HG02759 (cell line): ENCODE data around the gene TSR3.

ENCODE experiments used
- ATAC-seq: cut with Tn5 transposase; IDR thresholded peaks from one replicate; pipeline ENCODE4 v1.9.1; 2021; ENCODE audit warnings: mild to moderate bottlenecking, moderate library complexity; ENCODE audit not compliant: unreplicated experiment

TSR3 gene

DNA sequence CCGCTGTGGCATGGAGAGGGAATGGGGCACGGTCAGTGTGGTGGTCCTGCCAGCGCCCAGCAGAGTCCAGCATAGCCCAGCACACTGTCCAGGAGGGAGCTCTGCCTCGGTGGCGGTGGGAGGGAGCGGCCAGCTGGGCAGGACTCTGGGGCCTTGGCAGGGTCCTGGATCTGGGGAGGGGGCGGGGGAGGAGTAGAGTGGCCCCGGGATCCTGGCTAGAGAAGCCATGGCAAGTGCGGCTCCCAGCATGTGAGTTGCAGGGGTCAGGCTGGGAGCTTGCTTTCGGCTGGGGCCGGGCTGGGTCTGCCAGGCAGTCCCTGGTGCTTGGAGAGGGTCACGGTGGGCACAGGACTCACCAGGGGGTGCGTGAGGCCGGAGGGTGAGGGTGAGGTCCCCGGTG lies 3.9 kb upstream of the TSR3 start:
- no peak for ATAC-seq

DNA sequence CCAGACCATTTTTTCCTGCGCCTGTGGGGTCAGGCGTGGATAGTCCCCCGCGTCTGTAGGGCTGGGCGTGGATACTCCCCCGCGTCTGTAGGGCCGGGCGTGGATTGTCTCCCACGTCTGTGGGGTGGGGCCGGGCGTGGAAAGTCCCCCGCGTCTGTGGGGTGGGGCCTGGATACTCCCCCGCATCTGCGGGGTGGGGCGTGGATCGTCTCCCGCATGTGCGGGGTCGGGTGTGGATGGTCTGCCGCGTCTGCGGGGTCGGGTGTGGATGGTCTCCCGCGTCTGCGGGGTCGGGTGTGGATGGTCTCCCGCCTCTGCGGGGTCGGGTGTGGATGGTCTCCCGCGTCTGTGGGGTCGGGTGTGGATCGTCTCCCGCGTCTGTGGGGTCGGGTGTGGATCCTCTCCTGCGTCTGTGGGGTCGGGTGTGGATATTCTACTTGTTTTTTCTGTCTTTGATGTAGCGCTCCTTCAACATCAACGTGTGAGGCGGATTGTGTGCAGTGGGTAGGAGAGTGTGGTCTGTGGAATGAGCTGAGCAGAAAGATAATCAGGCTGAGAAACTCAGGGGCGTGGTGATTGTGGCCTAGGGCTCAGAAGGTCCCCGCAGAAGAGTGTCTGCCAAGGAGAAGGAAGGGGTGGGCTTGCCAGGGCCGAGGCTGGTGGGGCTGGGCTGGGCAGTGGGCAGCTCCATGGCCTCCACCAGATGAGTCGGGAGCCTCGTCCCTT lies 3.3 kb upstream of the TSR3 start:
- ATAC-seq = no peak

DNA sequence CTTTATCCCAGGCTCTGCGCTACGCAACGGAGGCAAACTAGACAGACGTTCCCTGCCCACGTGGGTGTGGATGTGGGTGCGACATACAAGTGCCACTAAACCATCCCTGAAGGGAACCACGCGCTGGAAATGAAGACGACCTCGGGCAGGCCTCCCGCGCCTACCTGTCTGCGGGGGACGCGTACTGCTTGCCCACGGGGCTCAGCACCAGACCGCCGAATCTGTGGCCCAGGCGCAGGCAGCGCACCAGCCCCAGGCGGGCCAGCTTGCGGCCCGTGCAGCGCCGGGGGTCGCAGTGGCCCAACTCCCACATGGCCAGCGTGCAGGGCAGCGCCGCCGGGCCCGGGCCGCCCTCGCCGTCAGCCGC lies 480 bp downstream of the TSR3 start:
- ATAC-seq = peak; percentile 25

DNA sequence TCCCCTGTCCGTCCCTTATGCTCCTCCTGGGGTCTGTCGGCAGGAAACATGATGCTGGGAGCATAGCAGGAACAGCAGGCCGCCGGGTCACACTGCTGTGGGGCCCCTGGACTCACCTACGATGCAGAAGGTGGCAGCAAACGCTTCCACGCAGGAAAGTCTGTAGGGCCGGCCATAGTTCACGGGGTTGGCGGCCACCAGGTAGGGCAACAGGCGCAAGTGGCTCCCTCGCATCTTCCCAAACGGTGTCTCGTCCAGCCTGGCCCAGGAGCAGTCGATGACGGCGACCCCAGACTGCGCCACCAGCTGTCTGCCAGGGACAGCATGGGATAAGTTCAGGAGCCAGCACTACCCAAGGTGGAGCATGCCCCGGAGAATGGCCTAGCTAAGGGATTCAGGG lies 987 bp downstream of the TSR3 start:
- ATAC-seq = no peak

DNA sequence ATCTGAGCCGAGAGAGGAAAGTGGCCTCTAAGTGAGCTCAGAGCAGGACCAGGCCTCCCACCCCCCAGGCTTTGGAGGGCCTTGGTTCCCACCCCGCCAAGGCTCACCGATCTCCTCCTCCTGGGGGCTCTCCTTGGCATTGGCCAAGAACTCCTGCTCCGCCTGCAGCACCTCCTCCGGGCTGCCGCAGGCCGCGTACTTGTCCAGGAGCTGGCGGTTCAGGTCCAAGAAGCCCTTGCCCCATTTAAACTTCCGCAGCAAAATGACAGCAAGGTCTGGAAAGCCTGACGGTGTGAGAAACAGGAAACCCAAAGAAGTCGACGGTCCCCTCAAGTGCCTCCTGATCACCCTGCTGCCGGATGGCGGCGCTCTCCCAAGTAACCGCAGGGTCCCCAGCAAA lies 1.7 kb downstream of the TSR3 start:
- no peak for ATAC-seq

DNA sequence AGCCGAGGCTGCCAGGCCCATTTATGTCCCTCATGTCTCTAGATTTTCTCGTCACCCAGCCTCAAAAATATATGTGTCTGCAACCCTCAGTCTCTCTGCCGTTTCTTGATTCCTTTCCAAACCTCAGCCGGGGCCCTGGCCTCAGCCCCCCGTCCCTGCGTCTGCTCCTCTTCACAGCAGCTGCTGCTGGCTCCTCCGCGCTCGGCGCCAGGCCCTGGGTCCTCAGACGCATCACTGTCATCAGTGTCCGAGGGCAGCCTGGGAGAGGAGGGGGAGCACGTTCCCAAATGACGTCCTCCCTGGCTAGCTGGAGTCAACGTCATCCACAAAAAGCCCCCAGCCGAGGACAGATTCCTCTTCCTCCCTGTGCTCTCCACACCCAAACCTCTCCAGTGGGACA lies 2.3 kb downstream of the TSR3 start:
- no peak for ATAC-seq

DNA sequence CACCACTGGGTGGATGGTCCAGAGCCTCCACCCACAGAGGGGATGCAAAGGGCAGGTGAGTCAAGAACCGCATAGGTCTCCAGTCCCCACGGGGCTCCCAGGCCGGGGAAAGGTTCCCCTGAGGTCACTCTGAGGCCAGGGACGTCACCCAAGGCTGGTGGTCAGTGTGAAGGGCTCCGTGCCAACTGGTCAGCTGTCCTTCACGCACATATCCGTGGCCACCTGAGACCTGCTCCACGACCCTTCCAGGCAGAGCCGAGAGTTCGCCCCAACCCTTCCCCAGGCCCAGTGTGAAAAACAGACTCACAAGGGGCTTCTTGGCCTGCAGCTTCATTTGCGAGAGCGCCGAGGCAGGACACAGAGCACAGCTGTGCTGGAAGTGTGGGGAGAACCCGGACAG lies 2.8 kb downstream of the TSR3 start:
- no peak for ATAC-seq

DNA sequence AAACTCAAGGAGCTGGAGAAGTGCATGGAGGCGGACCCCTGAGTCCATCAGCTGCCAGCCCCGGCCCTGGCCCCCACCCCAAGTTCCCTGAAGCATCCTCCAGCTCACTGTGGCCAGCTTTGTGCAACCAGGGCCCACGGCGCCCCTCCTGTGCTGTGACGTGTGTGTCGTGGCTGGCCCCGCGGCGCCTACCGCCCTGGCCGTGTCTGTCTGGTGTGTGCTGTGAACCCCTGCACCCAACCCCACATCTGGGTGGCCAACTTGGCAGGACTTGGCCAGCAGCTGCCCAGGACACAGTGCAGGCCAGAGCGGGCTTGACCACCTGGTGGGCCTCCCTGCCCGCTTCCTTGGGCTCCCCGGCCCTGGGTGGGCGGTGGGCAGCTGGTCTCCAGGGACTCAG lies 3.2 kb downstream of the TSR3 start:
- ATAC-seq = no peak

DNA sequence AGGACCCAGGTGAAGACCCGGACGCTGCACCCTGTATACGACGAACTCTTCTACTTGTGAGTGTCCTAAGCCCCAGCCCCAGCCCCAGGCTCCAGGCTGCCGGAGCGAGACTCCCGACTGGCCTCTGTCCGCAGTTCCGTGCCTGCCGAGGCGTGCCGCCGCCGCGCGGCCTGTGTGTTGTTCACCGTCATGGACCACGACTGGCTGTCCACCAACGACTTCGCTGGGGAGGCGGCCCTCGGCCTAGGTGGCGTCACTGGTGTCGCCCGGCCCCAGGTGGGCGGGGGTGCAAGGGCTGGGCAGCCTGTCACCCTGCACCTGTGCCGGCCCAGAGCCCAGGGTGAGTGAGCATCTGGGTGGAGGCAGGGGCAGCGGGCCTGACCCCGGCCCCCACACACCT lies 3.7 kb downstream of the TSR3 start:
- no peak for ATAC-seq

DNA sequence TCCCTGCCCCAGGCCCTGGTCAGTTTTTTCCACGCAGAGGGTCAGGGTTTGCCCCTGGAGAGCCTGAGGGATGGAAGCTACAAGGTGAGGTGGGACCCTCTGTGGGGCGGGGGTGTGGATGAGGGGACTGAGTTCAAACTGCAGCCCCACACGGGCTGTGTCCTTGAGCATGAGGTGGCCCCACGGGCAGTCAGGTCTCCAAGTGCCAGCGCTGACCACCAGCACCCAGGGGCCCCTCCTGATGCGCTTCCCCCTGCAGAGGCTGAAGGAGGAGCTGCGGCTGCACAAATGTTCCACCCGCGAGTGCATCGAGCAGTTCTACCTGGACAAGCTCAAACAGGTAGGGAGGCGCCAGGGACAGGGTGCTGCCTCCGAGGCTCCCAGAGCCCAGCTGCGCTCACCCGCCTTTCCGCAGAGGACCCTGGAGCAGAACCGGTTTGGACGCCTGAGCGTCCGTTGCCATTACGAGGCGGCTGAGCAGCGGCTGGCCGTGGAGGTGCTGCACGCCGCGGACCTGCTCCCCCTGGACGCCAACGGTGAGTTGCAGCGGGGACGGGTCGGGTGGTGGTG lies 4.3 kb downstream of the TSR3 start:
- no peak for ATAC-seq

DNA sequence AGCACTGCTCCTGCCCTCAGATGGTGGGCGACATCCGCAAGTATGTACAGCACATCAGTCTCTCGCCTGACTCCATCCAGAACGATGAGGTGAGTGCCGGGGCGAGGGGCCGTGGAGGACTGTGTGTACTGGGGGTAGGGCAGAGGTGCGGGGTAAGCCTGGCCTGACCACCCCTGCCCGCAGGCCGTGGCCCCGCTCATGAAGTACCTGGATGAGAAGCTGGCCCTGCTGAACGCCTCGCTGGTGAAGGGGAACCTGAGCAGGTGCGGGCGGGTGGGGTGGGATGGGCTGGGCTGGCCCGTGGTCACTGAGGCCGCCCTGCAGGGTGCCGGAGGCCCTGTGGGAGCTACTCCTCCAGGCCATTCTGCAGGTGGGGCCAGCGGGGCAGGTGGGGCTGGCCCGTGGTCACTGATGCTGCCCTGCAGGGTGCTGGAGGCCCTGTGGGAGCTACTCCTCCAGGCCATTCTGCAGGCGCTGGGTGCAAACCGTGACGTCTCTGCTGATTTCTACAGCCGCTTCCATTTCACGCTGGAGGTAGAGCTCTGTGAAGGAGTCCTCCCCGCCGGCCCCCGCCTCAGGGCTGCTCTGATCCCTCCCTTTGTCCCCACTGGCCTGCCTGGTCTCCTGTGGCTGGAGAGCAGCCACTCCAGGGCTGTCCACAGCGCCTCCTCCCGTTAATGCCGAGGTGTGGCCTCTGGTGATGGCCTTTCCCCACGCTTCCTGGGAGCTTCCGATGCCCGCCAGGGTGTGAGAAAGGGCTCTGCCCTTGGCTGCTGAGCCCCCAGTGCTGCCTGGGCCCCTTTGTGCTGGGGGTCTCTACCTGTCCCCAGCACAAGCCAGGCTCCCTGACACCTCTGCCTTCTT lies 5.0 kb downstream of the TSR3 start:
- no peak for ATAC-seq

DNA sequence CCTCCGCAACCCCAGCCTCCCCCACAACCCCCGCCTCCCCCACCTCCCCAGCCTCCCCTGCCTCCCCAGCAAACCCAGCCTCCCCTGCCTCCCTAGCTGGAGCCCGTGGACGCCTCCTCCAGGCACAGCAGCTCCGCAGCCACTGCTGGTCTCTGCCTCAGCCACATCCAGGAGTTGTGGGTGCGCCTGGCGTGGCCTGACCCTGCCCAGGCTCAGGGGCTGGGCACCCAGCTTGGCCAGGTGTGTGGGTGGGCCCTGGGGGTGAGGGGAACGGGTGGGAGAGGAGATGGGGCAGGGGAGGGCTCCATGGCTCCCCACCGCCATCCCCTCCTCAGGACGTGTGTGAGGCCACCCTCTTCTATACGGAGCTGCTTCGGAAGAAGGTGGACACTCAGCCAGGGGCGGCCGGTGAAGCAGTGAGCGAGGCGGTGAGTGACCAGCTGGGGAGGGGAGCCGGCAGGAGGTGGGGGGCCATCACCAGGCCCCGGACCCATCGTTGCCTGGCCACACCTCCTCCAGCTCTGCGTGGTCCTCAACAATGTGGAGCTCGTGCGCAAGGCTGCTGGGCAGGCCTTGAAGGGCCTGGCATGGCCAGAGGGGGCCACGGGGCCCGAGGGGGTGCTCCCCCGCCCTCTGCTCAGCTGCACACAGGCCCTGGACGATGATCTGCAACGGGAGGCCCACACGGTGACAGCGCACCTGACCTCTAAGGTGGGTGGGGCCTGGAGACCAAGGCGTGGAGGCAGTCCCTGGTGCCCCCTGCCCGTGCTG lies 5.8 kb downstream of the TSR3 start:
- no peak for ATAC-seq

DNA sequence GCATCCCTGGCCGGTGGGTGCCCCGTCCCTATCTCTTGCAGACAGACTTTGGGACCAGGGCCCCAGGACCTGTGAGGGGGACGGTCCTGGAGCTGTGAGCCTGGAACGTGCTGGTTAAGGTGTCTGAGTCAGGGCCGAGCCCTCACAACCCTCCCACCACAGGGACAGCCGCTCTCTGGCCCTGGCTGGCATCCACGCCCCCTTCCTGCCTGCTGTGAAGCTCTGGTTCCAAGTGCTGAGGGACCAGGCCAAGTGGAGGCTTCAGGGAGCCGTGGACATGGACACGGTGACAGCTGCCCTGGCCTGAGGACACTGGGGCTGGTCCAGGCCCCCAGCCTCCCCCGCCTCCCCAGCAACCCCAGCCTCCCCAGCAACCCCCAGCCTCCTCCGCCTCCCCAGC lies 6.6 kb downstream of the TSR3 start:
- no peak for ATAC-seq

DNA sequence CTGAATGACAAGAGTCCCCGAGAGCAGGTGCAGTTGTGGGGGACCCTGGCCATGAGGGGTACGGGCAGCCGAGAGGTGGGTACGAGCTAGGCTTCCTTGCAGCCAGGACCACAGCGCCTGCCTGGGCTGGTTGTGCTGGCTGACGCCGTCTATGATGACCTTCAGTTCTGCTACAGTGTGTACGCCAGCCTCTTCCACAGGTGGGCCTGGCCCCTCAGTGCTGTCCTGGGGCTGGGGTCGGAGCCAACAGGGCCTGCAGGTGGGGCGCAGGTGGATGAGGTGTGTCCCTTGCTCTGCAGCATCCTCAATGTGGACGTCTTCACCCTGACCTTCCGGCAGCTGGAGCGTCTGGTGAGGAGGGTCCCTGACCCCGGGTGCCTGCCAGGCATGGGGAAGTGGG lies 7.2 kb downstream of the TSR3 start:
- ATAC-seq = no peak

DNA sequence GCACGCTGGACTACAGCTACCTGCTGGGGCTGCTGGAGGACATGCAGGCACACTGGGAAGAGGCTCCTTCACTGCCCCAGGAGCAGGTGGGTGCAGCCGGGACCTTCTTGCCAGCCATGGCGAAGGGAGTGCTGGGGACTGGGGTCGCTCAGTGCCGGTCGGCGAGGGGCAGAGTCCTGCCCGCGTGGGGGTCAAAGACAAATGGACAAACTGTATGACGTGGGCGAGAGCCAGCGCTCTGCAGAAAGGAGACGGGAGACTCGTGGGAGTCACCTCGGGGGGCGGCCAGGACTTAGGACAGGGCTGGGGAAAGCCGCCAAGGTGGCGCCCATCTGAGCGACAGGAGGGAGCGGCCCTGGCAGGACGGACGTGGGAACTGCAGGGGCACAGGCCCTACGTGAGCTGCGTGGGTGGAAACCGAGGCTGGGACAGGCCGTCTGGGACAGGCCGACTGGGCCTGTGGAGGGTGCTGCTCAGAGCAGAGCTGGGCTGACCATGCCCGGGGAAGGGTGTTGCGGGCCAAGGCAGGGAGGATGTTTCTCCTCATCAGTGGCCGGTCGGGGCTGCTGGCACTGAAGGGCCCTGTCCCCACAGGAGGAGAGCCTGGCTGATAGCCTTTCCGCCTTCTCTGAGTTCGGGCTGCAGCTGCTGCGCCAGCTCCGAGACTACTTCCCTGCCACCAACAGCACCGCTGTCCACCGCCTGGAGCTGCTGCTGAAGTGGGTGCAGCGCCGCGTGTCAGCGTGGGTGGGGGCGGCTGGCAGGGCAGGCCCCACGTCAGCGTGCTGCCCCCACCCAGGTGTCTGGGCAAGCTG lies 8.0 kb downstream of the TSR3 start:
- ATAC-seq = no peak

DNA sequence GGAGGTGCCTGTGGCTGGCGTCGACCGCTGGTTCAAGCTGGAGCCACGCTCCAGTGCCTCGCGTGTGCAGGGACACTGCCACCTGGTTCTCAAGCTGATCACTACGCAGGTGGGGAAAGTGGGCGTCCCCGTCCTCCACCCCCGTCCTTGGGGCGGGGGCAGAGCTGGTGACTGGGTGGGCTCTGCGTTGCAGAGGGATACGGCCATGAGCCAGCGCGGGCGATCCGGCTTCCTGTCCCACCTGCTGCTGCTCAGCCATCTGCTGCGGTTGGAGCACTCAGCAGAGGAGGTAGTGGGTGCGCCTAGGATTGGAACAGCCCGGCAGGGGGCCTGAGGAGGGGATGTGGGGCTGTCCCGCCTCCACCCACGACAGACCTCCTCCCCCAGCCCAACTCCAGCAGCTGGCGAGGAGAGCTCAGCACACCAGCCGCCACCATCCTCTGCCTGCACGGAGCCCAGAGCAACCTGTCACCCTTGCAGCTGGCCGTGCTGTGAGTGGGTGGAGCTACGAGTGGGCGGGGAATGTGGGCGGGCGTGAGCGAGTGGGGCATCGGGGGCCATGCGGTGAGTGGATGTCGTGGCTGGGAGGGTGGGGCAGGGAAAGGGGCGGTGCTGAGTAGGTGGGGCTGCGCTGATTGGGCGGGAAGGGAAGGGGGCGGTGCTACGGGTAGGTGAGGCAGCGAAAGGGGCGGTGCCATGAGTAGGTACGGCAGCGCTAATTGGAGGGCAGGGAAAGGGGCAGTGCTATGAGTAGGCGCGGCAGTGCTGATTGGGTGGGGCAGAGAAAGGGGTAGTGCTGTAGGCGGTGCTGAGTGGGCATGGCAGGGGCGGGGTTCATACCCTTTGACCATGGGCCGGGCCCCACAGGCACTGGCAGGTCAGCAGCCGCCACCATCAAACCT lies 8.9 kb downstream of the TSR3 start:
- peak; percentile 93 for ATAC-seq

DNA sequence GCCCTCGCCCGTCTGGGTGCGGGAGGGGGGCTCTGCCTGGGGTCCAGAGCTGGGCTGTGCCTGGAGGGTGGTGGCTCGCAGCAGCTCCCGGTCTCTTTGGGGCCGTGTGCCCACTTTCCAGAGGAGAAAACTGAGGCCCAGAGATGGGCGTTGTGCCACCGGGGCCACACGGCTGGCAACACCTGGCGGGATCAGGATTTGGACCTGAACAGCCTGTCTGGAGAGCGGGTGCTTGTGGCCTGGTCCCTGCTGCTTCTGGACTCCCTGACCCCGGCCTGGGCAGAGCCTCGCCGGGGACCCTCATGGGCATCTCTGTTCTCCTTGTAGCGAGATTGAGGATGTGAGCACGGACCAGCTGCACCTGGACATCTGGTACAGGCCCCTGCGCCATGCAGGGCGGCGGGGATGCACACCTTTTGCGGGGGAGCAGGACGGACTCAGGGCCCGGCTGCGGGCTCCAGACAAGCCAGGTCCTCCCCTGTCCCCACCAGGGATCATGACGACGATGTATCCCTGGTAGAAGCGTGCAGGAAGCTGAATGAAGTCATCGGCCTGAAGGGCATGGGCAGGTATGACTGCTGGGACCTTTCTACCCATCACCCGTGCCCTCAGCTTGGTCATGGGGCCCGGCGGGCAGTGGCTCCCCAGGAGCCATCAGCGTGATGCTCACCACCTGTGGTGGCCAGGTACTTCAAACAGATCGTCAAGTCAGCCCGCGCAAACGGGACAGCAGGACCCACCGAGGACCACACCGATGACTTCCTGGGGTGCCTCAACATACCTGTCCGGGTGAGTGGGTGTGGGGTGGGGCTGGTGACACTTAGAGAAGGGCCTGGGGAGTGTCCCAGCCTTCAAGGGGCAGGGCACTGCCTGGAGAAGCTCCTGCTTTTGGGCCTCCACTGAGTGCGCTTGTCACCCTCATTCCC lies 9.9 kb downstream of the TSR3 start:
- no peak for ATAC-seq

DNA sequence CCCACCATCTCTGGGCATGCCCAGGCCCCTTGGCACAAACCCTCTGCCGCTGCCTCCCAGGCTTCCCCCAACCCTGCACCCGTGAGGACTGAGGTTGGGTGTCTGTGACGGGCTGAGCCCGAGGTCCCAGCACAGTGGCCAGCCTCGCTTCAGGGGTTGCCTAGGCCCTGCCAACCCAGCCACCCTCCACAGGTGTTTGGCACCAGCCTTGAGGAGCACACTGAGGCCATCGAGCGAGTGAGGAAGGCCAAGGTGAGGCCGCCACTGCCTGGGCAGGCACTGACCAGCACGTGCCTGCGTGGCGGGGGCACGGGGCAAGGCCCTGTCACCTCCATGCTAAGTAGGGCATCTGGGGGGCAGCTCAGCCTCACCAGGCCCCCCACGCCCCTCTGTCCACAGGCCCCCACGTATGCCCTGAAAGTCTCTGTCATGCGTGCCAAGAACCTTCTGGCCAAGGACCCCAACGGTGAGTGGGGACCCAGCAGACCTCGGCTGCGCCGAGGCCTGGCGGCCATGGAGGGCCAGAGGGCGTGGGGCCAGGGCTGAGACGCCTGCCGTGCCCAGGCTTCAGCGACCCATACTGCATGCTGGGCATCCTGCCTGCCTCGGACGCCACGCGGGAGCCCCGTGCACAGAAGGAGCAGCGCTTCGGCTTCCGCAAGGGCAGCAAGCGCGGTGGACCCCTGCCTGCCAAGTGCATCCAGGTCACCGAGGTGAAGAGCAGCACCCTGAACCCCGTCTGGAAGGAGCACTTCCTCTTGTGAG lies 10.8 kb downstream of the TSR3 start:
- ATAC-seq = no peak
